Activated naive CD8-positive, alpha-beta T cell treated with anti-CD3 and anti-CD28 coated beads, Interleukin-2, amount 50 U/mL, for 16 hours (primary cell): ENCODE results near the gene PTGDS.

Experiments
- DNase-seq: peaks from one replicate; pipeline ENCODE4 v3.0.0-alpha.2; 2020; ENCODE audit warnings: low read depth, low spot score

Gene PTGDS

GRCh38 chr9:136977223-136977622 lies at the start of gene PTGDS:
Gene PTGDS, plus strand, starts transcription at chr9:136977504. Its CDS starts 75 bp downstream, at chr9:136977579.
- no peak for DNase-seq

- no peak for DNase-seq
Observed at GRCh38 chr9:136928591-136928990, 48.7 kb upstream of the PTGDS start.

GRCh38 chr9:136930014-136930413 lies 47.3 kb upstream of the PTGDS start:
- DNase-seq, result no peak

GRCh38 chr9:136931611-136932130 lies 45.6 kb upstream of the PTGDS start:
- no peak for DNase-seq

GRCh38 chr9:136934277-136934676 lies 43.0 kb upstream of the PTGDS start:
- DNase-seq, result no peak

GRCh38 chr9:136935651-136936050 lies 41.7 kb upstream of the PTGDS start:
- no peak for DNase-seq

- DNase-seq, result no peak
Observed at GRCh38 chr9:136936645-136937170, 40.6 kb upstream of the PTGDS start.

- DNase-seq, result no peak
Observed at GRCh38 chr9:136937186-136938001, 39.9 kb upstream of the PTGDS start.

GRCh38 chr9:136939431-136939995 lies 37.8 kb upstream of the PTGDS start:
- DNase-seq, result no peak

GRCh38 chr9:136939996-136940525 lies 37.2 kb upstream of the PTGDS start:
- DNase-seq, result no peak

- no peak for DNase-seq
Observed at GRCh38 chr9:136940526-136941230, 36.6 kb upstream of the PTGDS start.

GRCh38 chr9:136941231-136942111 lies 35.8 kb upstream of the PTGDS start:
- no peak for DNase-seq

GRCh38 chr9:136942112-136942880 lies 35.0 kb upstream of the PTGDS start:
- DNase-seq, result no peak

GRCh38 chr9:136942881-136943230 lies 34.4 kb upstream of the PTGDS start:
- DNase-seq, result no peak

- no peak for DNase-seq
Observed at GRCh38 chr9:136943291-136944211, 33.8 kb upstream of the PTGDS start.

GRCh38 chr9:136944212-136944518 lies 33.1 kb upstream of the PTGDS start:
- no peak for DNase-seq

GRCh38 chr9:136944519-136945332 lies 32.6 kb upstream of the PTGDS start, which contains the start of the genes C8G and FBXW5:
Gene C8G, plus strand, starts transcription at chr9:136945243. Its CDS starts 78 bp downstream, at chr9:136945321.
Gene FBXW5, minus strand, starts transcription at chr9:136944738. Its CDS starts 655 bp downstream, at chr9:136944083.
- peak; percentile 82 for DNase-seq
